Esophagus squamous epithelium (tissue), 4 donors: ENCODE measurements around the gene KIF2C.

Source experiments
- POLR2A ChIP-seq, 4 donors: fragments of 450-650 bp; IDR thresholded peaks; one replicate each; pipeline ENCODE4 v1.6.1; 2017; ENCODE audit warnings: antibody characterized with exemption in 4 of 4, mild to moderate bottlenecking in 4 of 4, moderate library complexity in 3 of 4
- TF ChIP-seq, protein P1 (sequence below), 6 experiments: fragments of 450-650 bp in 4 of 6; fragments of 200-600 bp in 2 of 6; sonication (generic) in 2 of 6; IDR thresholded peaks; one replicate each; pipeline ENCODE4 v1.5.1; 2016 to 2019; ENCODE audit warnings: antibody characterized with exemption in 6 of 6, mild to moderate bottlenecking in 4 of 6, moderate library complexity in 4 of 6

DNA sequence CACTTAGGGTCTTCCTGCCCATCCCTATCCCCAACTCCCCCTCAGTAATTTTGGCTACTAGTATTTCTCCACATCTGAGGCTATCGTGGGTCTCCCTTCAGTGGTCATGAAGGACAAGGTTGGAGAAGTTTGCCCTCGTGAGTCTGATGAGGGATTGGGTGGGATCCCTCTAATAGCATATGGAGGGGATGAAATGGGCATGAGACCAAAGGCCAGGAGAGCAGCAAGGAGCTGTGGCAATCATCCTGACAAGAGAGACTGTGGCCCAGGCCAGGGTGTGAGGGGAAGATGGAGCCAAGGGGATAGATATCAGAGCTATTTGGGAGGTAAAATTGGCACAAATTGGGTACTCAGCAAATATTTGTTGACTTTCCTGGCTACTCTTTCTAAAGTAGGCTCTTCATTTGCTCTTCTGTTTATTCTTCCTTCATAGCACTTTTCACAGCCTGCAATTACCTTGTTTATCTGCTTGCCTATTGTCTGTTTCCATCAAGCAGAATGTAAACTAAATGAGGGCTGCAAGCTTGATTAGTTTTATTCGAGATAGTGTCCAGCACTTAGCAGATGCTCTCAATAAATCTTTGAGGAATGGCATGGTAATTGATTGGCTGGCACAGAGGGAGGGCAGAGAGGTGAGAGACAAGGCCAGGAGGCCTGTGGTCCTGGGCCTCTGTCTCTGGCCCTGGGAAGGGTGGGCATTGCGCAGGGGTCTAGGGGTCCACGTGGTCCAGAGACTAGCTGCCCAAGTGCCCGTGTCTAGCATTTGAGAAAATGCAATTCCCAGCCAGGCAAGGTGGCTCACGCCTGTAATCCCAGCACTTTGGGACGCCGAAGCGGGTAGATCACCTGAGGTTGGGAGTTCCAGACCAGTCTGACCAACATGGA is 59.1 kb downstream of the KIF2C start:
- TF ChIP-seq POLR2A (IDR thresholded peaks at IDR 0.05): no peak
- TF ChIP-seq, protein P1, sequence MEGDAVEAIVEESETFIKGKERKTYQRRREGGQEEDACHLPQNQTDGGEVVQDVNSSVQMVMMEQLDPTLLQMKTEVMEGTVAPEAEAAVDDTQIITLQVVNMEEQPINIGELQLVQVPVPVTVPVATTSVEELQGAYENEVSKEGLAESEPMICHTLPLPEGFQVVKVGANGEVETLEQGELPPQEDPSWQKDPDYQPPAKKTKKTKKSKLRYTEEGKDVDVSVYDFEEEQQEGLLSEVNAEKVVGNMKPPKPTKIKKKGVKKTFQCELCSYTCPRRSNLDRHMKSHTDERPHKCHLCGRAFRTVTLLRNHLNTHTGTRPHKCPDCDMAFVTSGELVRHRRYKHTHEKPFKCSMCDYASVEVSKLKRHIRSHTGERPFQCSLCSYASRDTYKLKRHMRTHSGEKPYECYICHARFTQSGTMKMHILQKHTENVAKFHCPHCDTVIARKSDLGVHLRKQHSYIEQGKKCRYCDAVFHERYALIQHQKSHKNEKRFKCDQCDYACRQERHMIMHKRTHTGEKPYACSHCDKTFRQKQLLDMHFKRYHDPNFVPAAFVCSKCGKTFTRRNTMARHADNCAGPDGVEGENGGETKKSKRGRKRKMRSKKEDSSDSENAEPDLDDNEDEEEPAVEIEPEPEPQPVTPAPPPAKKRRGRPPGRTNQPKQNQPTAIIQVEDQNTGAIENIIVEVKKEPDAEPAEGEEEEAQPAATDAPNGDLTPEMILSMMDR (IDR thresholded peaks at IDR 0.05): no peak
